Activated naive CD4-positive, alpha-beta T cell treated with anti-CD3 and anti-CD28 coated beads, Interleukin-2, amount 50 U/mL, for 16 hours (primary cell): ENCODE data around the gene LPP.

ENCODE experiments used
- DNase-seq: peaks from one replicate; pipeline ENCODE4 v3.0.0-alpha.2; 2020

LPP gene

GRCh38 chr3:188171682-188172467 is 17.9 kb downstream of the LPP start:
- no peak for DNase-seq

- no peak for DNase-seq
These were observed 20.5 kb downstream of the LPP start for GRCh38 chr3:188174317-188175044.

- no peak for DNase-seq
These were observed 22.5 kb downstream of the LPP start for GRCh38 chr3:188176476-188176875.

- DNase-seq, result no peak
These were observed 22.9 kb downstream of the LPP start for GRCh38 chr3:188176884-188177283.

GRCh38 chr3:188177721-188178120 is 23.8 kb downstream of the LPP start:
- DNase-seq, result no peak

- DNase-seq, result no peak
These were observed 24.5 kb downstream of the LPP start for GRCh38 chr3:188178293-188178936.

- no peak for DNase-seq
These were observed 25.3 kb downstream of the LPP start for GRCh38 chr3:188179006-188179966.

- no peak for DNase-seq
These were observed 26.2 kb downstream of the LPP start for GRCh38 chr3:188180114-188180513.

GRCh38 chr3:188183452-188183851 is 29.5 kb downstream of the LPP start:
- DNase-seq, result no peak

GRCh38 chr3:188184160-188184559 is 30.2 kb downstream of the LPP start:
- DNase-seq, result no peak

- no peak for DNase-seq
These were observed 30.7 kb downstream of the LPP start for GRCh38 chr3:188184649-188185048.

GRCh38 chr3:188185717-188186251 is 31.8 kb downstream of the LPP start:
- no peak for DNase-seq

GRCh38 chr3:188187053-188187452 is 33.1 kb downstream of the LPP start:
- no peak for DNase-seq

- no peak for DNase-seq
These were observed 35.0 kb downstream of the LPP start for GRCh38 chr3:188188911-188189310.

GRCh38 chr3:188191460-188191859 is 37.5 kb downstream of the LPP start:
- no peak for DNase-seq

- DNase-seq, result no peak
These were observed 38.1 kb downstream of the LPP start for GRCh38 chr3:188192034-188192433.

- no peak for DNase-seq
These were observed 40.4 kb downstream of the LPP start for GRCh38 chr3:188194332-188194731.

- no peak for DNase-seq
These were observed 42.5 kb downstream of the LPP start for GRCh38 chr3:188196232-188196990.

- no peak for DNase-seq
These were observed 43.5 kb downstream of the LPP start for GRCh38 chr3:188197388-188197847.

- DNase-seq, result no peak
These were observed 44.0 kb downstream of the LPP start for GRCh38 chr3:188198001-188198400.

- no peak for DNase-seq
These were observed 44.9 kb downstream of the LPP start for GRCh38 chr3:188198760-188199327.
